SK-N-SH (cell line): ENCODE results near the gene NT5C1B.

Experiments
- CTCF ChIP-seq: fragments of 200-600 bp; sonication (generic); IDR thresholded peaks from 2 replicates; pipeline ENCODE4 v1.6.1; 2017; ENCODE audit warnings: antibody characterized with exemption, mild to moderate bottlenecking, moderate library complexity
- EP300 ChIP-seq, 2 experiments: IDR thresholded peaks; 2 replicates each; pipeline versions ENCODE4 v1.4.0 to v1.6.1; 2012; ENCODE audit warnings: borderline replicate concordance in 1 of 2, low read depth in 1 of 2, low read length in 1 of 2
- EZH2phosphoT487 ChIP-seq: fragments of 200-600 bp; sonication (generic); IDR thresholded peaks from 2 replicates; pipeline ENCODE4 v1.6.1; 2017; ENCODE audit warnings: low read depth, mixed run types, mild to moderate bottlenecking, antibody characterized with exemption, moderate library complexity, borderline replicate concordance
- FOXM1 ChIP-seq: IDR thresholded peaks from 2 replicates; pipeline ENCODE4 v1.4.0; 2012; ENCODE audit warnings: low read depth, mild to moderate bottlenecking
- GABPA ChIP-seq: IDR thresholded peaks from 2 replicates; pipeline ENCODE4 v1.4.0; 2012; ENCODE audit warnings: low read depth, mild to moderate bottlenecking
- JUND ChIP-seq: IDR thresholded peaks from 2 replicates; pipeline ENCODE4 v1.4.0; 2012
- POLR2AphosphoS5 ChIP-seq: IDR thresholded peaks from 2 replicates; pipeline ENCODE4 v1.6.1; 2012; ENCODE audit warnings: low read depth, low read length
- RAD21 ChIP-seq: IDR thresholded peaks from 2 replicates; pipeline ENCODE4 v1.6.1; 2012; ENCODE audit warnings: mild to moderate bottlenecking, low read length
- RXRA ChIP-seq: IDR thresholded peaks from 2 replicates; pipeline ENCODE4 v1.4.0; 2012; ENCODE audit warnings: low read depth, mild to moderate bottlenecking, borderline replicate concordance
- SIN3A ChIP-seq: IDR thresholded peaks from 2 replicates; pipeline ENCODE4 v1.6.1; 2012; ENCODE audit warnings: low read depth, mild to moderate bottlenecking, low read length, moderate library complexity, borderline replicate concordance
- USF1 ChIP-seq: IDR thresholded peaks from 2 replicates; pipeline ENCODE4 v1.4.0; 2012; ENCODE audit warnings: low read depth, borderline replicate concordance
- USF2 ChIP-seq: fragments of 150-350 bp; IDR thresholded peaks from 2 replicates; pipeline ENCODE4 v1.6.1; 2017; ENCODE audit warnings: antibody characterized with exemption, low read length, low read depth, borderline replicate concordance
- YY1 ChIP-seq: IDR thresholded peaks from 2 replicates; pipeline ENCODE4 v1.4.0; 2012; ENCODE audit warnings: low read depth, mild to moderate bottlenecking
- ZBTB33 ChIP-seq: IDR thresholded peaks from 2 replicates; pipeline ENCODE4 v1.4.0; 2012; ENCODE audit warnings: low read depth, borderline replicate concordance

GRCh38 chr2:18580606-18581005 lies 8.8 kb downstream of the NT5C1B start:
- TF ChIP-seq USF2 (no peak), CTCF (no peak), JUND (no peak), GABPA (no peak), SIN3A (no peak), RXRA (no peak), USF1 (no peak), ZBTB33 (no peak), FOXM1 (no peak), EP300 (IDR thresholded peaks at IDR 0.05; ENCODE audit: borderline replicate concordance in 1 of 2, low read depth in 1 of 2, low read length in 1 of 2) (no peak), YY1 (no peak), EZH2phosphoT487 (no peak), RAD21 (no peak), POLR2AphosphoS5 (no peak)
